Measurements from ENCODE around the gene GADD45A. TPM values are rescaled to one million over a fixed set of nuclear protein-coding genes. Genes with fewer than 3 reads are reported as not detected.

GADD45A gene
- total and polyA plus RNA-seq, 9 of the 15 experiments (the other 6 are each of a cell fraction or from before 2014, with no cell fraction given), result 21.3 to 156 (median 62.1) TPM

DNA sequence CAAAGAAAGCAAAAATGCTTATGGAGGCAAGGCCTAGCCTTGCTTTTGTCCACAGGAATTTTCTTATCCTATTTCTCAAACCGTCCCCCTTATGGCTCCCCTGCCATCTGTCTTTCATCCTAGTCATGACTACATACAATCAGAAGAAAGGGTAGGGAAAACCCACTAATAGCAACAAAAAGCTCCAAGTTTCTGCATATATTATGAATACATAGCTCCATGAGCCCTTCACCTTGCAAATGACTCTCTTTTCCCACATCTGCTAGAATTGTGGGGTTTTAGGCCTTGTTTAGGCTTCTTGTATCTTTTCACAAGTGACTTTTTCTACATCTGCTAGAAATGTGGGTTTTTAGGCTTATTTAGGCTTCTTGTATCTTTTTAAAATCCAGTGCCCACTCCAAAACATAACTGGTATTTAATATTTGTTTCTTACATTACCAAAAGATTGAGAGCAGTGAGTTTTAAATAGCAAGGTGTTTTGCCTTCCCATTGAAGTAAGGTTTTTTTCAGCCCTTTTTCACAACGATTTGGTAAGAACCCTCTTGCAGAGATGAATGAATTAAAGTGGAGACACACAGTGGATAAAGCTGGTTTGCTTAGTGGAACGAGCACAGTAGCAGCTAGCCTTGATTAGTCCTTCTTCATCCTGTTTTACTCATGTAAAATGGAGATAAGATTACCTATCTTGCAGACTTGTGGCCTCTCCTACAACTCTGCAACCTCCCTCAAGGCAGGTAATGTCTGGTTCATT, 4.4 kb downstream of the GADD45A start (continued):
- TF ChIP-seq EWSR1 (IDR thresholded peaks at IDR 0.05; ENCODE audit: borderline replicate concordance, low read depth, partially characterized antibody), result no peak
- TF ChIP-seq PHTF2 (CRISPR knock-in tag; IDR thresholded peaks at IDR 0.05), result 0 out of 2 replicates have a peak, but pooled peaks have one; percentile 18
- no peak for TF ChIP-seq ZBTB26 (CRISPR knock-in tag; IDR thresholded peaks at IDR 0.05)
- TF ChIP-seq ZNF592 (IDR thresholded peaks at IDR 0.05), result no peak; the same call in 1 of the 2 replicates
